ENCODE data around the gene TLDC2. TPM values are rescaled to one million over a fixed set of nuclear protein-coding genes. Genes with fewer than 3 reads are reported as not detected.

TLDC2 gene
- total RNA-seq, 2 donors from 2014 or later = 1.6 TPM; not detected in 1

- H3K36me3 ChIP-seq = peaks cover 31% of the 10 kb centered on the region
Measured at GRCh38 chr20:36888880-36889516, 13.1 kb downstream of the TLDC2 start.

GRCh38 chr20:36890586-36890985 lies 14.6 kb downstream of the TLDC2 start:
- no peak overlapping the region for H3K27ac ChIP-seq
- peaks cover 38% of the 10 kb centered on the region for H3K36me3 ChIP-seq
- H3K4me1 ChIP-seq (ENCODE audit: control insufficient read depth in 1 of 2, low read depth in 2 of 2) = peaks cover 6 to 12% of the 10 kb centered on the region in 2 donors
- TF ChIP-seq CTCF (IDR thresholded peaks at IDR 0.05) = no peak
- no peak overlapping the region for H3K4me3 ChIP-seq
- ATAC-seq (ENCODE audit: insufficient number of reproducible peaks, low FRiP score, low read depth) (no peak), DNase-seq (ENCODE audit: low spot score) (no peak)
- H3K27me3 ChIP-seq (replicated peaks; ENCODE audit: insufficient read depth) = no peaks in the 10 kb centered on the region
- H3K9me3 ChIP-seq = no peaks in the 10 kb centered on the region

More at GRCh38 chr20:36888880-36889516, 13.1 kb downstream of the TLDC2 start:
- peaks cover 6 to 12% of the 10 kb centered on the region in 2 donors for H3K4me1 ChIP-seq (ENCODE audit: control insufficient read depth in 1 of 2, low read depth in 2 of 2)
- H3K4me3 ChIP-seq = no peak overlapping the region
- H3K9me3 ChIP-seq = no peaks in the 10 kb centered on the region
- no peak for DNase-seq (ENCODE audit: low spot score)
- H3K27me3 ChIP-seq (replicated peaks; ENCODE audit: insufficient read depth) = no peaks in the 10 kb centered on the region
- no peak for TF ChIP-seq CTCF (IDR thresholded peaks at IDR 0.05)
- H3K27ac ChIP-seq = no peak overlapping the region
- ATAC-seq (ENCODE audit: insufficient number of reproducible peaks, low FRiP score, low read depth) = no peak

- Histone ChIP-seq H3K27me3 (replicated peaks; ENCODE audit: insufficient read depth) (no peaks in the 10 kb centered on the region), H3K9me3 (no peaks in the 10 kb centered on the region), H3K36me3 (peaks cover 42% of the 10 kb centered on the region), H3K27ac (no peak overlapping the region), H3K4me3 (no peak overlapping the region), H3K4me1 (ENCODE audit: control insufficient read depth in 1 of 2, low read depth in 2 of 2) (peaks cover 6 to 12% of the 10 kb centered on the region in 2 donors)
- TF ChIP-seq CTCF (IDR thresholded peaks at IDR 0.05) = no peak
- DNase-seq (ENCODE audit: low spot score) = no peak
- no peak for ATAC-seq (ENCODE audit: insufficient number of reproducible peaks, low FRiP score, low read depth)
Measured at GRCh38 chr20:36891211-36891610, 15.3 kb downstream of the TLDC2 start.

- H3K36me3 ChIP-seq = peaks cover 54% of the 10 kb centered on the region
Measured at GRCh38 chr20:36893801-36894200, 17.9 kb downstream of the TLDC2 start.

GRCh38 chr20:36895036-36895435 lies 19.1 kb downstream of the TLDC2 start:
- no peak overlapping the region for H3K27ac ChIP-seq
- no peak overlapping the region for H3K4me3 ChIP-seq
- DNase-seq (ENCODE audit: low spot score) (no peak), ATAC-seq (ENCODE audit: insufficient number of reproducible peaks, low FRiP score, low read depth) (no peak)
- no peaks in the 10 kb centered on the region for H3K27me3 ChIP-seq (replicated peaks; ENCODE audit: insufficient read depth)
- peaks cover 0 to 13% of the 10 kb centered on the region in 2 donors for H3K4me1 ChIP-seq (ENCODE audit: control insufficient read depth in 1 of 2, low read depth in 2 of 2)
- no peak for TF ChIP-seq CTCF (IDR thresholded peaks at IDR 0.05)
- no peaks in the 10 kb centered on the region for H3K9me3 ChIP-seq
- peaks cover 60% of the 10 kb centered on the region for H3K36me3 ChIP-seq

More at GRCh38 chr20:36893801-36894200, 17.9 kb downstream of the TLDC2 start:
- Histone ChIP-seq H3K4me1 (ENCODE audit: control insufficient read depth in 1 of 2, low read depth in 2 of 2) (peaks cover 0 to 6% of the 10 kb centered on the region in 2 donors), H3K27me3 (replicated peaks; ENCODE audit: insufficient read depth) (no peaks in the 10 kb centered on the region), H3K9me3 (no peaks in the 10 kb centered on the region), H3K27ac (no peak overlapping the region), H3K4me3 (no peak overlapping the region)
- ATAC-seq (ENCODE audit: insufficient number of reproducible peaks, low FRiP score, low read depth) (no peak), DNase-seq (ENCODE audit: low spot score) (no peak)
- TF ChIP-seq CTCF (IDR thresholded peaks at IDR 0.05) = no peak

Measured in thoracic aorta (tissue), 2 donors.